Kidney tubule cell (primary cell): ENCODE results near the gene ZNF444.
"Not testable (repeated sequence)": the region's sequence is repeated elsewhere in the genome, so short reads cannot be mapped to it uniquely, and the experiment has no call there.

ENCODE experiments used
- DNase-seq: peaks from one replicate; pipeline ENCODE4 v3.0.0-alpha.2; 2018; ENCODE audit warnings: low spot score

ZNF444 gene

GRCh38 chr19:56177564-56178243 is 36.6 kb downstream of the ZNF444 start:
- DNase-seq: no peak

GRCh38 chr19:56189785-56190184 is 48.7 kb downstream of the ZNF444 start:
- DNase-seq: no peak

GRCh38 chr19:56191115-56191514 is 50.0 kb downstream of the ZNF444 start:
- DNase-seq: no peak

GRCh38 chr19:56191711-56192110 is 50.6 kb downstream of the ZNF444 start:
- no peak for DNase-seq

- no peak for DNase-seq
These were observed 53.0 kb downstream of the ZNF444 start for GRCh38 chr19:56193981-56194640.

GRCh38 chr19:56197646-56198045 is 56.6 kb downstream of the ZNF444 start, which contains the start of gene ZSCAN5B:
ZSCAN5B (minus strand) TSS chr19:56197783; CDS start chr19:56193052, 4,731 bp downstream.
- DNase-seq: not testable (repeated sequence)

GRCh38 chr19:56199687-56200086 is 58.6 kb downstream of the ZNF444 start:
- no peak for DNase-seq

GRCh38 chr19:56201973-56202372 is 60.9 kb downstream of the ZNF444 start, which contains the start of gene ZSCAN5C:
ZSCAN5C (plus strand) TSS chr19:56202273; CDS start chr19:56205914, 3,641 bp downstream.
- no peak for DNase-seq

GRCh38 chr19:56207581-56207980 is 66.5 kb downstream of the ZNF444 start:
- not testable (repeated sequence) for DNase-seq

GRCh38 chr19:56209091-56209490 is 68.0 kb downstream of the ZNF444 start:
- no peak for DNase-seq

- not testable (repeated sequence) for DNase-seq
These were observed 68.9 kb downstream of the ZNF444 start for GRCh38 chr19:56210036-56210435.
